GM23338 (cell line): ENCODE data around the gene KRT12. TPM values are rescaled to one million over a fixed set of nuclear protein-coding genes. Genes with fewer than 3 reads are reported as not detected.

Experiments
- ATAC-seq: fragments of 200-7000 bp; cut with Tn5 transposase; 3 replicates; pipeline ENCODE4 v1.9.1; 2020
- DNase-seq: peaks from one replicate; pipeline ENCODE4 v3.0.0-alpha.2; 2015; ENCODE audit warnings: low spot score
- H2AFZ ChIP-seq: fragments of 200-600 bp; sonication (generic); 2 replicates; pipeline ENCODE4 v1.8.0; 2016; ENCODE audit warnings: antibody characterized with exemption, mild to moderate bottlenecking, moderate library complexity
- H3F3A ChIP-seq: fragments of 200-600 bp; sonication (generic); replicated peaks from 2 replicates; pipeline ENCODE4 v1.8.0; 2017; ENCODE audit warnings: antibody characterized with exemption, mixed run types, low read depth
- H3K27ac ChIP-seq: fragments of 200-600 bp; sonication (generic); 2 replicates; pipeline ENCODE4 v1.6.1; 2016; ENCODE audit warnings: low read depth
- H3K27me3 ChIP-seq: fragments of 200-600 bp; sonication (generic); 2 replicates; pipeline ENCODE4 v1.8.0; 2016; ENCODE audit warnings: mild to moderate bottlenecking, mixed run types, moderate library complexity; ENCODE audit not compliant: insufficient read depth
- H3K36me3 ChIP-seq: fragments of 200-600 bp; sonication (generic); 2 replicates; pipeline ENCODE4 v1.8.0; 2016; ENCODE audit warnings: mild to moderate bottlenecking; ENCODE audit not compliant: insufficient read depth
- H3K4me1 ChIP-seq: fragments of 200-600 bp; sonication (generic); 2 replicates; pipeline ENCODE4 v1.8.0; 2016; ENCODE audit warnings: mild to moderate bottlenecking, moderate library complexity; ENCODE audit not compliant: insufficient read depth
- H3K4me2 ChIP-seq: fragments of 200-600 bp; sonication (generic); 2 replicates; pipeline ENCODE4 v1.7.1; 2017; ENCODE audit warnings: mixed run types
- H3K4me3 ChIP-seq: fragments of 200-600 bp; sonication (generic); 2 replicates; pipeline ENCODE4 v1.6.1; 2016; ENCODE audit warnings: mixed run types
- H3K79me2 ChIP-seq: fragments of 200-600 bp; sonication (generic); replicated peaks from 2 replicates; pipeline ENCODE4 v1.8.0; 2017; ENCODE audit warnings: mild to moderate bottlenecking; ENCODE audit not compliant: insufficient read depth
- H3K9me2 ChIP-seq: fragments of 200-600 bp; sonication (generic); 2 replicates; pipeline ENCODE4 v1.8.0; 2017; ENCODE audit not compliant: insufficient read depth
- H4K20me1 ChIP-seq: fragments of 200-600 bp; sonication (generic); replicated peaks from 2 replicates; pipeline ENCODE4 v1.8.0; 2017; ENCODE audit warnings: mild to moderate bottlenecking; ENCODE audit not compliant: insufficient read depth
- H3K27ac Mint-ChIP-seq: 2 replicates; pipeline ENCODE4 v1.8.0; 2020; ENCODE audit warnings: inconsistent platforms, mild to moderate bottlenecking, moderate library complexity, mixed read lengths
- H3K27me3 Mint-ChIP-seq: 3 replicates; pipeline ENCODE4 v1.8.0; 2022; ENCODE audit warnings: low read depth, mild to moderate bottlenecking, moderate library complexity, mixed read lengths, inconsistent platforms; ENCODE audit not compliant: insufficient read depth, poor library complexity
- H3K36me3 Mint-ChIP-seq: 3 replicates; pipeline ENCODE4 v1.8.0; 2021; ENCODE audit warnings: low read depth, mild to moderate bottlenecking, inconsistent platforms, moderate library complexity, mixed read lengths
- H3K4me1 Mint-ChIP-seq: 3 replicates; pipeline ENCODE4 v1.8.0; 2020; ENCODE audit warnings: mild to moderate bottlenecking, inconsistent platforms, mixed read lengths
- H3K4me3 Mint-ChIP-seq: 3 replicates; pipeline ENCODE4 v1.8.0; 2021; ENCODE audit warnings: moderate library complexity, mild to moderate bottlenecking, inconsistent platforms, mixed read lengths
- H3K9me3 Mint-ChIP-seq: 3 replicates; pipeline ENCODE4 v1.8.0; 2020; ENCODE audit warnings: moderate library complexity, mild to moderate bottlenecking, inconsistent platforms, mixed read lengths
- CREB1 ChIP-seq: fragments of 250-450 bp; sonication (Bioruptor Pico); IDR thresholded peaks from 2 replicates; pipeline ENCODE4 v1.5.0; 2020; ENCODE audit warnings: low read depth, mild to moderate bottlenecking, moderate library complexity
- CTCF ChIP-seq, 2 experiments: fragments of 200-600 bp in 1 of 2; sonication (generic) in 1 of 2; conservative IDR thresholded peaks; 2 replicates each; pipeline versions ENCODE4 v1.5.1 to v1.6.1; 2016 to 2017; ENCODE audit warnings: antibody characterized with exemption in 2 of 2, low read depth in 2 of 2, mild to moderate bottlenecking in 2 of 2, moderate library complexity in 1 of 2
- ETS1 ChIP-seq: IDR thresholded peaks from 2 replicates; pipeline ENCODE4 v1.6.1; 2016; ENCODE audit warnings: antibody characterized with exemption
- EZH2 ChIP-seq: fragments of 200-600 bp; sonication (generic); IDR thresholded peaks from one replicate; pipeline ENCODE4 v1.8.0; 2017; ENCODE audit warnings: antibody characterized with exemption, mild to moderate bottlenecking, low read depth; ENCODE audit not compliant: unreplicated experiment
- EZH2phosphoT487 ChIP-seq: fragments of 200-600 bp; sonication (generic); IDR thresholded peaks from one replicate; pipeline ENCODE4 v1.8.1; 2018; ENCODE audit warnings: antibody characterized with exemption; ENCODE audit not compliant: unreplicated experiment
- JUNB ChIP-seq: IDR thresholded peaks from one replicate; pipeline ENCODE4 v1.6.1; 2016; ENCODE audit warnings: antibody characterized with exemption; ENCODE audit not compliant: unreplicated experiment
- NANOG ChIP-seq: IDR thresholded peaks from 2 replicates; pipeline ENCODE4 v1.6.1; 2016; ENCODE audit warnings: antibody characterized with exemption, borderline replicate concordance
- POLR2AphosphoS5 ChIP-seq: IDR thresholded peaks from 2 replicates; pipeline ENCODE4 v1.6.1; 2016; ENCODE audit warnings: antibody characterized with exemption, low read depth
- REST ChIP-seq: IDR thresholded peaks from one replicate; pipeline ENCODE4 v1.6.1; 2018; ENCODE audit warnings: antibody characterized with exemption; ENCODE audit not compliant: unreplicated experiment
- STAT1 ChIP-seq: IDR thresholded peaks from one replicate; pipeline ENCODE4 v1.6.1; 2016; ENCODE audit warnings: antibody characterized with exemption; ENCODE audit not compliant: unreplicated experiment
- ZNF114 ChIP-seq: fragments of 250-450 bp; sonication (Bioruptor Pico); IDR thresholded peaks from 2 replicates; pipeline ENCODE4 v1.5.0; 2020; ENCODE audit warnings: mild to moderate bottlenecking, moderate library complexity
- ZNF331 ChIP-seq: fragments of 250-450 bp; sonication (Bioruptor Pico); IDR thresholded peaks from 2 replicates; pipeline ENCODE4 v1.5.0; 2020; ENCODE audit warnings: low read depth, mild to moderate bottlenecking, moderate library complexity
- polyA plus RNA-seq: library from polyadenylated mRNA; unstranded; fragments of >200 nt; fragmentation: Nextera tagmentation; extraction: Ambion mirVana; gene quantifications from 2 replicates; pipeline ENCODE4 v1.2.1, GENCODE V29; 2016
- total RNA-seq: library from RNA; depleted of rRNA; stranded (reverse); fragments of >200 nt; shearing (Covaris generic); gene quantifications from 2 replicates; pipeline ENCODE4 v1.2.3, GENCODE V29; 2014

KRT12 gene
- total and polyA plus RNA-seq, 2 experiments from 2014 or later = not detected

GRCh38 chr17:40849723-40850122 lies 17.3 kb downstream of the KRT12 start:
- no peaks in the 10 kb centered on the region; the same call in 1 of the 2 replicates for H3F3A ChIP-seq
- no peak overlapping the region for H2AFZ ChIP-seq
- H3K27ac Mint-ChIP-seq = no peak overlapping the region
- peaks cover 4% of the 10 kb centered on the region; the same call in 1 of the 2 replicates for H3K27me3 ChIP-seq
- H3K4me1 Mint-ChIP-seq = peaks cover 18% of the 10 kb centered on the region
- no peak for TF ChIP-seq CTCF (conservative IDR thresholded peaks at IDR 0.05; ENCODE audit: low read depth in 2 of 2)
- no peak for TF ChIP-seq EZH2
- no peak for TF ChIP-seq ZNF114 (CRISPR knock-in tag)
- no peak for TF ChIP-seq EZH2phosphoT487
- H3K9me3 Mint-ChIP-seq = no peaks in the 10 kb centered on the region
- ATAC-seq = no peak
- no peak for DNase-seq
- H3K27ac ChIP-seq = no peak overlapping the region
- no peaks in the 10 kb centered on the region for H3K9me2 ChIP-seq
- H3K27me3 Mint-ChIP-seq = peaks cover 2% of the 10 kb centered on the region
- peaks cover 8% of the 10 kb centered on the region for H3K4me1 ChIP-seq
- H4K20me1 ChIP-seq = no peaks in the 10 kb centered on the region
- H3K4me2 ChIP-seq = no peak overlapping the region
- H3K36me3 Mint-ChIP-seq = no peaks in the 10 kb centered on the region
- H3K36me3 ChIP-seq = no peaks in the 10 kb centered on the region
- no peaks in the 10 kb centered on the region for H3K79me2 ChIP-seq
- no peak overlapping the region for H3K4me3 Mint-ChIP-seq
- no peak overlapping the region for H3K4me3 ChIP-seq

- no peaks in the 10 kb centered on the region for H3K79me2 ChIP-seq
- no peaks in the 10 kb centered on the region for H3K9me2 ChIP-seq
- H3K27ac ChIP-seq = no peak overlapping the region
- no peaks in the 10 kb centered on the region for H3K9me3 Mint-ChIP-seq
- TF ChIP-seq JUNB = no peak
- H3F3A ChIP-seq = no peaks in the 10 kb centered on the region; the same call in 1 of the 2 replicates
- H3K4me2 ChIP-seq = no peak overlapping the region
- H3K4me1 Mint-ChIP-seq = peaks cover 13% of the 10 kb centered on the region
- H4K20me1 ChIP-seq = no peaks in the 10 kb centered on the region
- peaks cover 2% of the 10 kb centered on the region for H3K27me3 Mint-ChIP-seq
- ATAC-seq = no peak
- H3K36me3 Mint-ChIP-seq = no peaks in the 10 kb centered on the region
- peaks cover 4% of the 10 kb centered on the region; the same call in 1 of the 2 replicates for H3K27me3 ChIP-seq
- H3K4me1 ChIP-seq = peaks cover 4% of the 10 kb centered on the region
- DNase-seq = no peak
- no peak overlapping the region for H3K4me3 Mint-ChIP-seq
- no peak overlapping the region for H3K4me3 ChIP-seq
- H2AFZ ChIP-seq = no peak overlapping the region
- H3K36me3 ChIP-seq = no peaks in the 10 kb centered on the region
- H3K27ac Mint-ChIP-seq = no peak overlapping the region
These were observed 18.3 kb downstream of the KRT12 start for GRCh38 chr17:40848583-40849235.

- no peak overlapping the region for H3K27ac Mint-ChIP-seq
- no peaks in the 10 kb centered on the region for H3K79me2 ChIP-seq
- no peak overlapping the region for H2AFZ ChIP-seq
- ATAC-seq (no peak), DNase-seq (no peak)
- H3K4me2 ChIP-seq = no peak overlapping the region
- peaks cover under 1% of the 10 kb centered on the region; the same call in 2 of the 3 replicates for H3K4me1 Mint-ChIP-seq
- H3K27me3 Mint-ChIP-seq = peaks cover 5% of the 10 kb centered on the region
- no peaks in the 10 kb centered on the region for H3K4me1 ChIP-seq
- H4K20me1 ChIP-seq = no peaks in the 10 kb centered on the region
- H3K27me3 ChIP-seq = peaks cover 7% of the 10 kb centered on the region; the same call in 1 of the 2 replicates
- no peak overlapping the region for H3K4me3 Mint-ChIP-seq
- no peaks in the 10 kb centered on the region for H3K36me3 ChIP-seq
- H3F3A ChIP-seq = no peaks in the 10 kb centered on the region
- H3K9me3 Mint-ChIP-seq = no peaks in the 10 kb centered on the region
- no peak overlapping the region for H3K4me3 ChIP-seq
- H3K36me3 Mint-ChIP-seq = no peaks in the 10 kb centered on the region
- no peak overlapping the region for H3K27ac ChIP-seq
- no peaks in the 10 kb centered on the region for H3K9me2 ChIP-seq
- TF ChIP-seq POLR2AphosphoS5 (no peak), NANOG (no peak), ZNF114 (CRISPR knock-in tag) (no peak), EZH2 (no peak), STAT1 (no peak), JUNB (no peak), REST (no peak), ZNF331 (CRISPR knock-in tag) (no peak), ETS1 (no peak), CREB1 (no peak)
These were observed 20.4 kb downstream of the KRT12 start for GRCh38 chr17:40846515-40847144.
